T-helper 2 cell (primary cell): Measurements from ENCODE around the gene CREB3.

Experiments used
- DNase-seq, 5 experiments: peaks; one replicate each; pipeline versions ENCODE4 v3.0.0 to v3.0.0-alpha.2; 2012 to 2022

CREB3 gene

GRCh38 chr9:35749515-35750255, 17.2 kb downstream of the CREB3 start:
- peak in 2 of 5 experiments; percentile 32 to 65 for DNase-seq

- DNase-seq: no peak
Measured at GRCh38 chr9:35750256-35750531, 17.7 kb downstream of the CREB3 start.

DNA sequence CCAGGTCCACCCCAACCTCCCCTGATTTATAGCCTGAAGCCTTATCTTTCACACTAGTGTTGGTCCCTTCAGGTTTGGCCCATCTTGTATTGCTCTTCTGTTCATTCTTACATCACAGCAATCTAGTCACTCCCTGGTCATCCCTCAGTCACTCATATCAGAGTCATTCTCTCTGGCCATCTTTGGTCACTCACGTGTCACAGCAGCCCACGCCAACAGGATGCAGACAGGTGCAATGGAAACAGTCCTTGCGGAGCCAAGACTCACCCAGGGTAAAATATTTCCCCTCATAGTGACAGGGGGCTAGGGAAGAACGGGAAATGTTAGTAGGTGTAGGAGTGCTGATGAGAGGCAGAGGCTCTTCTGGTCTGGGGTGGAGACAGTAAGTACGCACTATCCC, 21.0 kb downstream of the CREB3 start:
- no peak for DNase-seq

DNA sequence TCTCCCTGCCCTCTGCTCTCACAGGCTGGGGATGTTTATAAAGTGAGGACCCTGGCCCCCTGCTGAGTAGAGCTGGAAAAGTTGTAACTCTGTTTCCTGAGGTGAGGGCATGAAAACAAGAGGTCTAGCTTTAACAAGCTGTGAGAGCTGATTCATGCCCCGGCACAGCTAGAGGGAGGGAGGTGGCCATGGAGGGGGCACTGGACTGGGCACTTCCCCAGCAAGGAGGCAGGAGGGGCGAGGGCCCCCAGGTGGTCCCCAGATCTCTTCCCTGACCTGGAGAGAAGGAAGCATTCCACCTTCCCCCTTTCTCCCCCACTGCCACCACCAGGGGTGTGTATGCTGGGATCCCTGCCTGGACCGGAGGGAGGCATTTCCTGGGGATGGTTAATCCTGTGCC, 21.8 kb downstream of the CREB3 start, which contains the start of gene MSMP:
Gene MSMP (minus strand): TSS at position 13 of the 400 bp plus-strand sequence. CDS start 147 bp downstream, outside the sequence.
- no peak for DNase-seq

GRCh38 chr9:35755071-35755470, 22.6 kb downstream of the CREB3 start:
- no peak for DNase-seq

GRCh38 chr9:35756275-35757225, 24.1 kb downstream of the CREB3 start:
- DNase-seq: peak; percentile 46 to 86 (median 67)

GRCh38 chr9:35757226-35757891, 24.9 kb downstream of the CREB3 start:
- DNase-seq: peak in 1 of 5 experiments; percentile 39

- DNase-seq: no peak
Measured at GRCh38 chr9:35757892-35758275, 25.4 kb downstream of the CREB3 start.

DNA sequence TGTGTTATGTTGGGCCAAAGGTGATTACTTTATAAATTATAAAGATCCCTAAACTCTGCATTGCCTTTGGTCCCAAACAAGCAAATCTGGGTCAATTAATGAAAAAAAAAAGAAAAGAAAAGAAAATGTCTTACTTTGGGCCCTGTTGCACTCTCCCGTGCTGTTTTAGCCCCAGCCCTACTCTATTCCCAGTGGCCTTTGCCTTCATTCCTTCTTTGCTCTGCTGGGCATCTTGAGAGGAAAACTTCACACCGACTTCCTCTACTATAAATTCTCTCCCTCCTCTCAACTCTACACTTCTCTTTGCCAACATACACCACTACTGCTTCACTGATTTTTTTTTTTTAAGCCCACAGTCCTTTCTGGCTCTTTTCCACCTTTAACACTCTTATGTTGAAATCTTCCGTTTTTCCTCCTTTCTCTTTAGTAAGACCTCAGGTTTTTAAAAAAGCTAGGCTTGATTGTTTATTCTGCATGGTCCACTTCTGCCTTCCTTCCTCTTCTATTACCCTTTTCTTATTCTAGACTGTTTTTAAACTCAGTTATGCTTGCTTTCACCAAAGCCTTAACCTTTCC, 26.1 kb downstream of the CREB3 start:
- no peak for DNase-seq

DNA sequence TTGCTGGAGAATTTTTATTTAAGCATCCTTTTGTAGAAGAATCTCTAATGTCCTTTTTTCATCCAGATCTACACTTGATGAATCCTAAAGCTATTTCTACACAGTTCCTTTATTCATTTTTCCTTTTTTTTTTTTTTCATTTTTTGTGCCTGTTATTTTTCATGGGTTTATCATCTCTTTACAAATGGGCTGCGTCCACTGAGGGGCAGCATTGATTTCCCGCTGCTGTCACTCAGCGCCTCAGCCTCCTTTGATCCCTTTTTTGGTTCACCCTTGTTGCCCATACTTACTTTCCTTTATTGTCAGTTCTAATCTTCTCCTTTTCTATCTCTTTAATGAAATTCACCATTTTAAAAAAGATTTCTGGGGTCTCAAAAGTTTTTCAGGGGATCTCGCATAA, 27.3 kb downstream of the CREB3 start:
- no peak for DNase-seq

GRCh38 chr9:35760651-35761050, 28.2 kb downstream of the CREB3 start:
- no peak for DNase-seq

- DNase-seq: no peak
Measured at GRCh38 chr9:35763181-35763580, 30.7 kb downstream of the CREB3 start.

DNA sequence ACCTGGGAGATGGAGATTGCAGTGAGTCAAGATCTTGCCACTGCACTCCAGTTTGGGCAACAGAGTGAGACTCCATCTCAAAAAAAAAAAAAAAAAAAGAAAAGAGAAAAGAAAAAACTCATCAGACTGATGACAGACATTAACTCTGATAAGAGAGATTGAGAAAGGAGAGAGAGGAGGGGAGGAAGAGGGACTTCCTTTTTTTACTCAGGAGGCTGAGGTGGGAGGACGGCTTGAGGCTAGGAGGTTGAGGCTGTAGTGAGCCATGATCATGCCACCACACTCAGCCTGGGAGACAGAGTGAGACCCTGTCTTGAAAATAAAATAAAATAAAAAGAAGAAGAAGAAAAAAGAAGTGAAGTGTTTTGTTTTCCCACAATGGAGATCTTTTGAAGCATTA, 31.3 kb downstream of the CREB3 start:
- DNase-seq: no peak

- DNase-seq: no peak
Measured at GRCh38 chr9:35766997-35767396, 34.5 kb downstream of the CREB3 start.

DNA sequence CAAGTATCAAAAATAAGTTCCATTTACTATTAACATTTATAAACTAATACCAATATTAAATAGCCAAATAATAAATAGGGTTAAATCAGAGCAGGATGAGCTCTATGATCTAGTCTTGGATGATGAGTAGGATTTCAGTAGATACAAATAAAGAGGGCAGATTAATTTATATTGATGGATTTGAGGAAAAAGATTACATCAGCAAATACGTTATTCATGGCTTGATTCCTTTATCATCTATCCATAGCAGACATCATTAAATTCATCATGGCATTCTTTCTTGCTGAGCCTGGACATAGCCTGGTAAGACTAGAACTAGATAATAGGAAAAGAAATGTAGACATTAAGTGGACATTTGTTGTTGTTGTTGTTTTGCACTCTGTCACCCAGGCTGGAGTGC, 35.0 kb downstream of the CREB3 start:
- DNase-seq: no peak

GRCh38 chr9:35769763-35770162, 37.3 kb downstream of the CREB3 start:
- DNase-seq: no peak

- DNase-seq: no peak
Measured at GRCh38 chr9:35771075-35771433, 38.6 kb downstream of the CREB3 start.

DNA sequence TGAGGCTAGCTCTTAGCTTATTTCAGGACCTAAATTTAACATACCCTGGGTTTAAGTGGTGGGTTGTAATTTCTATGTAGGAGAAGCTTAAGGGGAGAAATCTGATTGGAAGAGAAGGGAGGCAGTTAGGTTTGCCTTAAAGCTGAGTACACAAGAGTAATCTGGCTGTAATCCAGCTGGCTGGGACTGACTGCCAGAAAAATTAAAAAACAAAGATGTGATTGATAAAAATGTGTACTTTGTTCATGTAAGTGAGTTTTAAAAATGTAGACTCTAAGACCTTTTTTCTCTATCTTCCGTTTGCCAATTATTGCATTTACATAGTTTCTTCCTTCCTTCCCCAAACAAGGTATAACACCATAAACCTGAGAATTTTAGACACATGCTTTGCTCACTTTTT, 39.1 kb downstream of the CREB3 start:
- no peak for DNase-seq

GRCh38 chr9:35771943-35772342, 39.5 kb downstream of the CREB3 start:
- no peak for DNase-seq

- no peak for DNase-seq
Measured at GRCh38 chr9:35774907-35775635, 42.6 kb downstream of the CREB3 start.

GRCh38 chr9:35776018-35776417, 43.6 kb downstream of the CREB3 start:
- no peak for DNase-seq

GRCh38 chr9:35778496-35778895, 46.0 kb downstream of the CREB3 start:
- no peak for DNase-seq
